ENCODE measurements around the gene LIN7A. TPM values are rescaled to one million over a fixed set of nuclear protein-coding genes. Genes with fewer than 3 reads are reported as not detected.
"Not testable (repeated sequence)": the region's sequence is repeated elsewhere in the genome, so short reads cannot be mapped to it uniquely, and the experiment has no call there.

The LIN7A gene
- total RNA-seq, 1 donor from 2014 or later, result 13.7 TPM

DNA sequence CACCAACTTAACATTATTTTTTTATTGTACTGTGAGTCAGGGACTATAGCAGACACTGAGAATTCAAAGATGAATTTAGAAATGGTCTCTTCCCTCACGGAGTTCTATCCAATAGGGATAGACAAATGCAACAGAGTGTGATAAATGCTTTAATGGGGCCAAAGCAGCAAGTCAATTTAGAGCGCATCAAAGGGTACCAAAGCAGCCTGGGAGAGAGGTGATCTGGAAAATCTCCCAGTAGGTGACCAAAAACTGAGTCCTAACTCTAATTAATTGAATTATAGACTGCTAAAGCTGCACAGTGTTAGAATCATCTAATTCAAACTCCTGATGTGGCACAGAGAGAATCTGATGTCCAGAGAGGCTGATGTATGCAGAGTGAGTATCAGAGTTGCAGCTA, 2.6 kb downstream of the LIN7A start:
- intact Hi-C loops (cut with DNase I), result loop anchor here (5.0 kb wide), 1 partner anchor 58 kb away; no protein-coding TSS in a partner anchor
- DNase-seq (ENCODE audit: missing footprints), result no peak
- no peak for ATAC-seq

DNA sequence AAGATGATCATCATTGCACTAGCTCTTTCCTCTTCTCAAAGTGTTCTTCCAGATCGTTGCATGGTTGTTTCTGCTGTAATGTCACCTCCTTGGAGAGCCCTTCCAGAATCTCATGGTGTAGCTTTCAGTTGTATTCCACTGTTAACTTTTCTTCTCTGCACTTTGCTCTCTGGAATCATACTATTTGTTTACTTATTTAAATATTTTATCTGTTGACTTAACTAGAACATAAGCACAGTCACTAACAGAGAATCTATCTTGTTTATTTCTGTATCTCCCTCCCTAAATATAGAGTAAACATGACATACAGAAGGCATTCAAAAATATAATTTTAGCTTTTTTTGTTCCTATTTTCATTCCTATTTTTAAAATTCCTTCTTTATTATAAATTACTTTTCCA, 11.8 kb downstream of the LIN7A start:
- ATAC-seq (no peak), DNase-seq (ENCODE audit: missing footprints) (no peak)
- intact Hi-C loops (cut with DNase I), result no loop called here

- ATAC-seq, result peak; percentile 37
- DNase-seq (ENCODE audit: missing footprints), result no peak
- intact Hi-C loops (cut with DNase I), result no loop called here
Measured at GRCh38 chr12:80925237-80925636, 12.5 kb downstream of the LIN7A start.

DNA sequence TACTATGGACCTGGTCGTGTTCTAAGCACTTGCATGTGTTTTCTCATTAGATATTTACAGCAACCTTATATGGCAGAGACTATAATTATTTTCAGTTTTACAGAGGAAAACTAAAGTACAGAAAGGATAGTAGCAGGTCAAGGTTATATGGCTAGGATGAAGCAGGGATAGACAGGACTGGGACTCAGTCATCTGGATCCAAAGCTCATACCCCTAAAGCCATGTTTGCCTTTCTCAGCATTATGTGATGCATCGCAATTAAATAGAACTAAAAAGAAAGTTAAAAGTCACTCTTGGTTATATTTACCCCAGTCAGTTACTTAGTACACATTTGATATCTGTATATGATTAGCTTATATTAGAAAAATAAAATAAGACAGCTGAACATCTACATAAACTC, 13.3 kb downstream of the LIN7A start:
- DNase-seq (ENCODE audit: missing footprints) (no peak), ATAC-seq (no peak)
- intact Hi-C loops (cut with DNase I), result loop anchor here (5.0 kb wide), 1 partner anchor 47 kb away; no protein-coding TSS in a partner anchor

GRCh38 chr12:80920006-80920405, 17.7 kb downstream of the LIN7A start:
- DNase-seq (ENCODE audit: missing footprints), result no peak
- intact Hi-C loops (cut with DNase I), result loop anchor here (5.0 kb wide), 1 partner anchor 43 kb away; no protein-coding TSS in a partner anchor

GRCh38 chr12:80917651-80918050, 20.1 kb downstream of the LIN7A start:
- DNase-seq (ENCODE audit: missing footprints) (no peak), ATAC-seq (no peak)
- intact Hi-C loops (cut with DNase I), result no loop called here

More at GRCh38 chr12:80920006-80920405, 17.7 kb downstream of the LIN7A start:
- ATAC-seq, result no peak

DNA sequence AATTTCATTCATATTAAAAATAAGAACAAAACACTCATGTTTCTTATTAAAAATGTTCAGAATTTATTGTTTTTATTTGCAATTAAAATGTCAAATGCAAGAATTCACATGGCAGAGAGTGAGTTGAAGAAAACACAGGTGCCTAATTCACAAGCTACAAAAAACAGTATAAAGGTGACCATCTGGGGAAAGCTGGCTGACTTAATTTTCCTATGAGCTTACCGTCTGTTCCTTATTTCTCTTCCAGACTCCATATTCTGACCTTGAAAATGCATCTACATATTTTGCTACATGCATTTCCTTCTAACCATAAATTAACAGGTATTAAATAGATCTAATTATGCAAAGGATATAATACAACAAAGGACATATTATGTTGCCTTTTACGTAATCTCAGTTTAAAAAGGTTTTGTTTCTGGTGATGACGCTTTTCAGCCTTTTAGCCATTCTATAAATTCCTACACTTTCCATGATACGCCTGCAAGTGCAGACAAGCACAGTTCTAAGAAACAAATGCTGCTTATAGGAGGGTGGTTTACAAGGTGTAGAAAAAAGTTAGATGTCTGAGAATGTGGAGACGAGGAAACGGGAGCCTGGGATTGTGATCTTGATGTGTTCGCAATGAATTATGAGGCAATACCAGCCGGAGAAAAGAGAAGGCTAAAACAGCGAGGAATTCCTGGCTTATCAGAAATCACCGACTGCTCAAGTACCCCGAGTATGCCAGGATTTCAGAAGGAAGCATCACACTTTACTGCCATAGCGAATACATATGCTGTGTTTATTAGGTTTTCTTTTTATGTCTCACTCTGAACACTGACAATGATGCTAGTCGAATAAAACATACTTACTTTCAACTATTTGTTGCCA, 24.6 kb downstream of the LIN7A start:
- ATAC-seq (no peak), DNase-seq (ENCODE audit: missing footprints) (no peak)
- intact Hi-C loops (cut with DNase I), result no loop called here

- DNase-seq (ENCODE audit: missing footprints) (no peak), ATAC-seq (no peak)
- intact Hi-C loops (cut with DNase I), result no loop called here
Measured at GRCh38 chr12:80909370-80909769, 28.4 kb downstream of the LIN7A start.

DNA sequence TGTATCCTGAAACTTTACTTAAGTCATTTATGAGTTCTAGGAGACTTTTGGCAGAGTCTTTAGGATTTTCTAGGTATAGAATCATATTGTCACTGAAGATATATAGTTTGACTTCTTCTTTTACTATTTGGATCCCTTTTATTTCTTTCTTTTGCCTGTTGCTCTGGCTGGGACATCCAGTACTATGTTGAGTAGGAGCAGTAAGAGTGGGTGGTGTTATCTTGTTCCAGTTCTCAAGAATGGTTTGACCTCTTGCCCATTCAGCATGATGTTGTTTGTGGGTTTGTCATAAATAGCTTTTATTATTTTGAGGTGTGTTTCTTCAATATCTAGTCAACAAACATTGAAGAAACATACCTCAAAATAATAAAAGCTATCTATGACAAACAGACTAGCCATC, 35.0 kb downstream of the LIN7A start:
- DNase-seq (ENCODE audit: missing footprints), result no peak
- intact Hi-C loops (cut with DNase I), result no loop called here

DNA sequence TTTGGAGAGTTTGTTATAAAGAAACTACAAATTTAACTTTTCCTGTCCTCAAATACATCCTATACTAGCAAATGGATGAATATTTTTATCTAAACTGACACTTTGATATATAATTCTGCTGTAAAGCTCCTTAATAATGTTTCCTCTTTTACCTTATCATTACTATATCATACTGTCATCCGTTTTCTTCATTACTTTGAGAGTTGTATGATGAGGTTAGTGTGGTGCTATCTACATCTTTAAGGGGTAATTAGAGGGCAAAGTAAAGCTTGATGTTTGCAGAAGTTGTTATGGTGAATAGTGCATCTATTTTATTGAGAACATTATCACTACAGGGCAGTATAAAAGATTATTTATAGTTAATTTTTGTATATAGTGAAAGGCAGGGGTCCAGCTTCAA, 36.1 kb downstream of the LIN7A start:
- DNase-seq (ENCODE audit: missing footprints) (no peak), ATAC-seq (no peak)
- intact Hi-C loops (cut with DNase I), result no loop called here

More for the DNA sequence above, 35.0 kb downstream of the LIN7A start:
- no peak for ATAC-seq

GRCh38 chr12:80895240-80895639, 42.5 kb downstream of the LIN7A start:
- ATAC-seq, result no peak
- DNase-seq (ENCODE audit: missing footprints), result no peak
- intact Hi-C loops (cut with DNase I), result no loop called here

DNA sequence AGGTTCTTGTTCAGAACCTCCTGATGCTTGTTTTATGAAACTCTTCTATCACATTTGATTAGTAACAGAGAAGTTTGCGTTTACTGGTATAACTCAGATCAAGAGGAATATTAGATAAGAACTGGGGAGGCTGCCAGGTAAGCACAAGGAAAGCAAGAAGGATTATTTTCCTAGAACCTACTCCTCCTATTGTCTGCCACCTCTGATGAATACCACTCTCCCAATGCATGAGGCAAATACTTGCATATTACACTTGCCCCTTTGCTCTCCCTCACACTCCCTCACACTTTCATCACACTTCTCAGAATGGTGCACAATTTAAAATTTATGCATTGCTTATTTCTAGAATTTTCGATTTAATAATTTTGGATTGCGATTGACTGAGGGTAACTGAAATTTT, 43.6 kb downstream of the LIN7A start:
- no peak for DNase-seq (ENCODE audit: missing footprints)
- intact Hi-C loops (cut with DNase I), result no loop called here
- ATAC-seq, result no peak

DNA sequence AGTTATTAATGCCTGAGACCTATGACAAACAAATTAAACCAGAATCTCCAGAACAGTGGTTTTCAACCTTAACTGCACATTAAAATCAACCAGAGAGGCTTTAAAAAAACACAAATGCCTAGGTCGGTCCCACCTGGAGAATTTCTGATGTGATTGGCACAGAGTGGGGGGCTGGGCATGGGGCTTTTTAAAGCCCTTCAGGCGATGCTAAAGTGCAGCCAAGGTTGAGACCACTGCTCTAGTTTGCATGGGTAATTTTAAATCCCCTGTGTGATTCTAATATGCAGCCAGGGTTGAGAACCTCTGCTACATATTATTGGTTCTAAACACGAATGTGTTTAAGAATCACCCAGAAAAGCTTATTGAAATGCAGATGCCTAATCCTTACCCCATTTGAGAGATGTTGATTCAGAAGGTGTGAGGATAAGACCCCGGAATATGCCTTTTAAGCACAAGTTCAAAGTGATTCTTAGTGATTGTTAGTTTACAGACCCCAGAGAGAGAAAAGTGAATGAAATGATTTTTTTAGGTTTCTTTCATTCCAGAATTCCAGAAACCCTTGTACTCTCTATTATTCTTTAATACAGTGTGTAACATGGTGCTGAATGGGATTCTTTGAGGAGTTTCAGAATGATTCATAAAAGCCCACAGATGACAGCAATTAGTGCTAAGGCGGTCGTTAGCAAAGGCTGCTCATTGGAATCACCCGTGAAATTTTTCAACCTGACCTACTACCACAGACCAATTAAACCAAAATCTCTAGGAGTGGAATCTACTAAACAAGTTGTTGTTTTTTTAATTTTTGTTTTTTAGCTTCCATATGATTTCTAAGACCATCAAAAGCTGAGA, 44.9 kb downstream of the LIN7A start:
- intact Hi-C loops (cut with DNase I), result no loop called here
- no peak for DNase-seq (ENCODE audit: missing footprints)
- no peak for ATAC-seq

DNA sequence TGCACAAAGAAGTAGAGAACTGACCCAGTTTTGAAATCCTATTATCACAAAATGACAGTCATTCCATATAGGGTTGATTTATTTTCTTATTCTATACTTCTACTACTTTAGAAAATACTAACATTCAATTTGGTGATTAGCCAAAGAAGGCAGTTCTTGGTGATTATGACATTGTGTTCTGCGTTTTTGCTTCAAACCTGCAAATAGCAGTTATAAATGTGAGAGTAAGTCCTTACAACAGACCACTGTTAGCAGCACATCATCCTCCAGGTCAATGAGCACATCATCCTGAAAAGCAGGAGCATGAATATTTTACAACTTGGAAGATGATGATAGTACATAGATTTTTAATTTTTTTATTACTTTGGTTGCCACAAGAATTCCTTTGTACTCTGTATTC, 53.1 kb downstream of the LIN7A start:
- intact Hi-C loops (cut with DNase I), result no loop called here
- ATAC-seq (no peak), DNase-seq (ENCODE audit: missing footprints) (no peak)

GRCh38 chr12:80881106-80881505, 56.6 kb downstream of the LIN7A start:
- ATAC-seq (no peak), DNase-seq (ENCODE audit: missing footprints) (no peak)
- intact Hi-C loops (cut with DNase I), result no loop called here

DNA sequence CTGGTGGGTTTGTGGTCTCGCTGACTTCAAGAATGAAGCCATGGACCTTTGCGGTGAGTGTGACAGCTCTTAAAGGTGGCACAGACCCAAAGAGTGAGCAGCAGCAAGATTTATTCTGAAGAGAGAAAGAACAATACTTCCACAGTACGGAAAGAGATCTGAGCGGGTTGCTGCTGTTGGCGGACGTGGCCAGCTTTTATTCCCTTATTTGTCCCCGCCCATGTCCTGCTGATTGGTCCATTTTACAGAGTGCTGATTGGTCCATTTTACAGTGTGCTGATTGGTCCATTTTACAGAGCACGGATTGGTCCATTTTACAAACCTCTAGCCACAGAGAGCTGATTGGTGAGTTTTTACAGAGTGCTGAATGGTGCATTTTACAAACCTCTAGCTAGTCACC, 59.3 kb downstream of the LIN7A start:
- intact Hi-C loops (cut with DNase I), result loop anchor here (5.0 kb wide), 3 partner anchors 41 to 59 kb away; partner anchors contain the start of gene LIN7A
- DNase-seq (ENCODE audit: missing footprints), result not testable (repeated sequence)
- peak; percentile 49 for ATAC-seq

GRCh38 chr12:80877721-80878265, 59.9 kb downstream of the LIN7A start:
- intact Hi-C loops (cut with DNase I), result loop anchor here (5.0 kb wide), 3 partner anchors 40 to 60 kb away; partner anchors contain the start of gene LIN7A
- ATAC-seq (peak; percentile 82), DNase-seq (ENCODE audit: missing footprints) (no peak)

- intact Hi-C loops (cut with DNase I), result no loop called here
- DNase-seq (ENCODE audit: missing footprints) (no peak), ATAC-seq (no peak)
Measured at GRCh38 chr12:80872053-80872452, 65.7 kb downstream of the LIN7A start.

DNA sequence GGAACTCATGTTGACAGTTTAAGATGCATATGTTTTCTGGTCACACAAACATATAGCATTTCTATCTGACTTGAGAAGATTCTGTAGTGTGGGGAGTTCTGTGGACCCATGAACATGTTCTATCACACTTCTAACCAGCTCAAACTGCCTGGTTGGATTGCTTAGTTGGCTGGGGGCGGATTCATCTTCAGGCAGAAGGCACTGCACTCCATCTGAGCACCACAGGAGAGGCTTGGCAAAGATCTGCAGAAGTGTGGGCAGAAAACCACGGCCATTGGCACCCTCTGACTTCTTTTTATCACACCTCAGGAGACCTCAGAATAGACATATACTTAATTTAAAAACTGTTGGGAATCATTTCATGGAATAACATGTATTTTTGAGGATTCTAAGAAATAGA, 68.5 kb downstream of the LIN7A start:
- ATAC-seq, result no peak
- intact Hi-C loops (cut with DNase I), result no loop called here
- no peak for DNase-seq (ENCODE audit: missing footprints)

Measured in Right ventricle myocardium inferior (tissue), 1 donor.